ENCODE results near the gene KLK11. TPM values are rescaled to one million over a fixed set of nuclear protein-coding genes. Genes with fewer than 3 reads are reported as not detected.

The KLK11 gene
- total and polyA plus RNA-seq, 11 donors: 0.32 to 19.1 (median 0.38) TPM; not detected in 7

- Histone ChIP-seq H3K4me1 (no peaks in the 10 kb centered on the region), H3K36me3 (no peaks in the 10 kb centered on the region), H3K27me3 (peaks cover 0 to 35% (median 5%) of the 10 kb centered on the region in 9 donors), H3K9me3 (no peaks in the 10 kb centered on the region), H3K27ac (no peak overlapping the region), H3K4me3 (no peak overlapping the region)
- WGBS, 4 donors: 66 to 72% (median 70%) methylated on average over 5 of the region's 5 CpGs
- no peak for ATAC-seq
- TF ChIP-seq, protein P1, sequence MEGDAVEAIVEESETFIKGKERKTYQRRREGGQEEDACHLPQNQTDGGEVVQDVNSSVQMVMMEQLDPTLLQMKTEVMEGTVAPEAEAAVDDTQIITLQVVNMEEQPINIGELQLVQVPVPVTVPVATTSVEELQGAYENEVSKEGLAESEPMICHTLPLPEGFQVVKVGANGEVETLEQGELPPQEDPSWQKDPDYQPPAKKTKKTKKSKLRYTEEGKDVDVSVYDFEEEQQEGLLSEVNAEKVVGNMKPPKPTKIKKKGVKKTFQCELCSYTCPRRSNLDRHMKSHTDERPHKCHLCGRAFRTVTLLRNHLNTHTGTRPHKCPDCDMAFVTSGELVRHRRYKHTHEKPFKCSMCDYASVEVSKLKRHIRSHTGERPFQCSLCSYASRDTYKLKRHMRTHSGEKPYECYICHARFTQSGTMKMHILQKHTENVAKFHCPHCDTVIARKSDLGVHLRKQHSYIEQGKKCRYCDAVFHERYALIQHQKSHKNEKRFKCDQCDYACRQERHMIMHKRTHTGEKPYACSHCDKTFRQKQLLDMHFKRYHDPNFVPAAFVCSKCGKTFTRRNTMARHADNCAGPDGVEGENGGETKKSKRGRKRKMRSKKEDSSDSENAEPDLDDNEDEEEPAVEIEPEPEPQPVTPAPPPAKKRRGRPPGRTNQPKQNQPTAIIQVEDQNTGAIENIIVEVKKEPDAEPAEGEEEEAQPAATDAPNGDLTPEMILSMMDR (IDR thresholded peaks at IDR 0.05): no peak
- TF ChIP-seq POLR2A (IDR thresholded peaks at IDR 0.05): no peak
- intact Hi-C loops (cut with DNase I): no loop called here
- DNase-seq: no peak
These were observed 47.5 kb downstream of the KLK11 start for GRCh38 chr19:50978772-50979390.

GRCh38 chr19:50977626-50978025 lies 48.8 kb downstream of the KLK11 start:
- H3K27ac ChIP-seq: no peak overlapping the region
- H3K27me3 ChIP-seq: peaks cover 0 to 31% (median 5%) of the 10 kb centered on the region in 9 donors
- no peaks in the 10 kb centered on the region for H3K9me3 ChIP-seq
- H3K4me1 ChIP-seq: no peaks in the 10 kb centered on the region
- no peaks in the 10 kb centered on the region for H3K36me3 ChIP-seq
- DNase-seq: no peak
- no peak for TF ChIP-seq POLR2A (IDR thresholded peaks at IDR 0.05)
- TF ChIP-seq, protein P1 (IDR thresholded peaks at IDR 0.05): no peak
- ATAC-seq: no peak
- H3K4me3 ChIP-seq: no peak overlapping the region
- intact Hi-C loops (cut with DNase I): no loop called here
- 59 to 77% (median 66%) methylated on average over 4 of the region's 4 CpGs for WGBS, 4 donors

DNA sequence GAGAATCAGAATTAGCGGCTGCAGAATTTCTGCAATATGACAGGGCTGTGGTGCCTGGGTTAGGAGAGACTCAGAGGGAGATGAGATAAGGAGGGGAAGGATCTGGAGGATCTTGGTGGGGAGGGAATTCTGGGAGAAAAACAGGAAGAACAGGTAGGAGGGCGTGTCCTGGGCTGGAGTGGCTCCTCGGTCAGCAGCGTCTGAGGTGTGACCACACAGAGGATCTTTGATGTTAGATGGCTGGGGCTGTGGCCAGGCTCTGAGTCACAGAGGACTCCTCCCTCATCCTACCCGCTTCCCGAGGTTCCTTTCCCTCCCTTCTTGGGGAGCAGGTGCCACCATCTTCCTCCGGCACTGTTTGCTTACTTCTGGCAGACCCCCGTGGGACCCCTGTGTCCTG lies 50.6 kb downstream of the KLK11 start:
- Histone ChIP-seq H3K4me3 (no peak overlapping the region), H3K4me1 (no peaks in the 10 kb centered on the region), H3K36me3 (no peaks in the 10 kb centered on the region), H3K27ac (no peak overlapping the region), H3K9me3 (no peaks in the 10 kb centered on the region), H3K27me3 (peaks cover 0 to 34% (median 5%) of the 10 kb centered on the region in 9 donors)
- WGBS, 4 donors: 12 to 19% (median 14%) methylated on average over 8 of the region's 8 CpGs
- DNase-seq: no peak
- intact Hi-C loops (cut with DNase I): no loop called here
- TF ChIP-seq, protein P1 (IDR thresholded peaks at IDR 0.05): no peak
- TF ChIP-seq POLR2A (IDR thresholded peaks at IDR 0.05): no peak
- no peak for ATAC-seq

DNA sequence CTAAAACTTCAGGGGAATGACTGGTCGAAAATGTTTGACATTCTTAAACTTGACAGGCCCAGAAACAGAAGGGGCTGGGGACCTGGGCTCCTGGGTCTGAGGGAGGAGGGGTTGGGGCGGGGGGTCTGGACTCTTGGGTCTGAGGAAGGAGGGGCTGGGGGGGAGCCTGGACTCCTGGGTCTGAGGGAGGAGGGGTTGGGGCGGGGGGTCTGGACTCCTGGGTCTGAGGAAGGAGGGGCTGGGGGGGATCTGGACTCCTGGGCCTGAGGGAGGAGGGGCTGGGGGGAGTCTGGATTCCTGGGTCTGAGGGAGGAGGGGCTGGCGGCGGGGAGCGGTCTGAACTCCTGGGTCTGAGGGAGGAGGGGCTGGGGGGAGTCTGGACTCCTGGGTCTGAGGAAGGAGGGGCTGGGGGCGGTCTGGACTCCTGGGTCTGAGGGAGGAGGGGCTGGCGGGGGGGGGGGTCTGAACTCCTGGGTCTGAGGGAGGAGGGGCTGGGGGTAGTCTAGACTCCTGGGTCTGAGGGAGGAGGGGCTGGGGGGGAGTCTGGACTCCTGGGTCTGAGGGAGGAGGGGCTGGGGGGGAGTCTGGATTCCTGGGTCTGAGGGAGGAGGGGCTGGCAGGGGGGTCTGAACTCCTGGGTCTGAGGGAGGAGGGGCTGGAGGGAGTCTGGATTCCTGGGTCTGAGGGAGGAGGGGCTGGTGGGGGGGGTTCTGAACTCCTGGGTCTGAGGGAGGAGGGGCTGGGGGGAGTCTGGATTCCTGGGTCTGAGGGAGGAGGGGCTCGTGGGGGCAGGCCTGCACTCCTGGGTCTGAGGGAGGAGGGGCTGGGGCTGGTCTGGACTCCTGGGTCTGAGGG lies 51.5 kb downstream of the KLK11 start:
- H3K27ac ChIP-seq: no peak overlapping the region
- no peaks in the 10 kb centered on the region for H3K4me1 ChIP-seq
- H3K27me3 ChIP-seq: peaks cover 0 to 40% (median 5%) of the 10 kb centered on the region in 9 donors
- WGBS, 4 donors: 47 to 51% (median 50%) methylated on average over 2 to 9 of the region's 9 CpGs
- DNase-seq (no peak), ATAC-seq (no peak)
- TF ChIP-seq, protein P1 (IDR thresholded peaks at IDR 0.05): no peak
- no peak for TF ChIP-seq POLR2A (IDR thresholded peaks at IDR 0.05)
- H3K4me3 ChIP-seq: no peak overlapping the region
- no peaks in the 10 kb centered on the region for H3K36me3 ChIP-seq
- H3K9me3 ChIP-seq: no peaks in the 10 kb centered on the region
- intact Hi-C loops (cut with DNase I): no loop called here
